HG03469 (cell line): ENCODE measurements around the gene DDX3X.

ENCODE experiments used
- ATAC-seq: cut with Tn5 transposase; IDR thresholded peaks from one replicate; pipeline ENCODE4 v1.9.1; 2021; ENCODE audit warnings: mild to moderate bottlenecking, moderate library complexity, moderate number of reproducible peaks; ENCODE audit not compliant: unreplicated experiment

The DDX3X gene

GRCh38 chrX:41327341-41327740, 6.6 kb upstream of the DDX3X start:
- ATAC-seq = no peak

GRCh38 chrX:41329101-41329500, 4.9 kb upstream of the DDX3X start:
- no peak for ATAC-seq

GRCh38 chrX:41332005-41332404, 2.0 kb upstream of the DDX3X start:
- no peak for ATAC-seq

- ATAC-seq = no peak
Observed at GRCh38 chrX:41332408-41333002, 1.5 kb upstream of the DDX3X start.

GRCh38 chrX:41333003-41333743, 789 bp upstream of the DDX3X start:
- ATAC-seq = no peak

GRCh38 chrX:41334363-41335197, 618 bp downstream of the DDX3X start:
- no peak for ATAC-seq

GRCh38 chrX:41335198-41335957, 1.4 kb downstream of the DDX3X start:
- no peak for ATAC-seq

GRCh38 chrX:41335958-41336331, 2.0 kb downstream of the DDX3X start:
- ATAC-seq = no peak

GRCh38 chrX:41336447-41336846, 2.5 kb downstream of the DDX3X start:
- no peak for ATAC-seq

GRCh38 chrX:41337140-41337539, 3.2 kb downstream of the DDX3X start:
- ATAC-seq = no peak

GRCh38 chrX:41338436-41338835, 4.5 kb downstream of the DDX3X start:
- ATAC-seq = no peak

GRCh38 chrX:41339148-41339547, 5.2 kb downstream of the DDX3X start:
- ATAC-seq = no peak

GRCh38 chrX:41344053-41344452, 10.1 kb downstream of the DDX3X start:
- ATAC-seq = no peak

GRCh38 chrX:41347186-41347585, 13.2 kb downstream of the DDX3X start:
- no peak for ATAC-seq

- no peak for ATAC-seq
Observed at GRCh38 chrX:41348551-41348950, 14.6 kb downstream of the DDX3X start.

GRCh38 chrX:41350150-41350975, 16.4 kb downstream of the DDX3X start:
- ATAC-seq = no peak

GRCh38 chrX:41350976-41351569, 17.1 kb downstream of the DDX3X start:
- ATAC-seq = no peak

- ATAC-seq = no peak
Observed at GRCh38 chrX:41351923-41352322, 18.0 kb downstream of the DDX3X start.

- no peak for ATAC-seq
Observed at GRCh38 chrX:41352329-41352838, 18.4 kb downstream of the DDX3X start.

- ATAC-seq = no peak
Observed at GRCh38 chrX:41353985-41354384, 20.0 kb downstream of the DDX3X start.
